SKM-1 treated with dmso at 0.1 percent for 144 hours (cell line): ENCODE measurements around the gene BCLAF1.

Experiments used
- DNase-seq: peaks from one replicate; lab custom pipeline; 2025; ENCODE audit not compliant: unreplicated experiment; lab: John Stamatoyannopoulos, UW

BCLAF1 gene

DNA sequence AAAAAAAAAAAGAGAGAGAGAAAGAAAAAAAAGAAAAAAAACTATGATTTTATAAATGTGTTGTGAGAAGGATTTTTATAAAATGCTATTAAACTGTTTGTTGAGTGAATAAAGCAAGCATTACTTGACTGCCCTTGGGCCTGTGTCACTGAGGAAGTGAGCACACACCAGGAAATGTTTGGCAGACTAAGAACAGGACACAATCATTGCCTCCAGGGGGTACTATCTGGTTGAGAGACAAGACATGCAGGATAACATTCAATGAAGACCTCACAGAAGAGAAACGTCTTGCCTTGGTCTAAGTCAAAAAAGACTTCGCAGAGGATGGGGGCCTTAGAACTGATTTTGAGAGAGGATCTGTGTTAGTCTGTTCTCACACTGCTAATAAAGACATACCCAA lies 80.2 kb downstream of the BCLAF1 start:
- DNase-seq = no peak

DNA sequence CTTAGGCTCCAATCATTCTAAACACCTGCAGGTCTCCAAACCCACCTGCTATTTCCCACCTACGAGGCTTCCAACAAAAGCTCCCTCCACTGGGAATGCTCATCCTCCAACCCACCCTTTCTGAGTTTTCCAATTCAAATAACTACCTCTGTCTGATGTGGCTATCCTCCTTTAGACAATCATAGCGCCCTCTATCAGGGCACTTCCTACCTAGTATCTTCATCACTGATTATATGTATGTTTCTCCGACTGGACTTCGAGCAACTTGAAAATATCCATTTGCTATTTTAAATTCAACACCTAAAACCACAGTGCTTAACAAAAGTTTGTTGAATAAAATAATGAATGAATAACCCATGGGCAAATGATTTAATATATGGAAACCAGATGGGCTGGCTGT lies 80.9 kb downstream of the BCLAF1 start:
- no peak for DNase-seq
